Hindlimb muscle (tissue), 1 donor: ENCODE measurements around the gene NPIPB8. TPM values are rescaled to one million over a fixed set of nuclear protein-coding genes. Genes with fewer than 3 reads are reported as not detected.
"Not testable (repeated sequence)": the region's sequence is repeated elsewhere in the genome, so short reads cannot be mapped to it uniquely, and the experiment has no call there.

Source experiments
- DNase-seq: peaks from one replicate; pipeline ENCODE4 v3.0.0-alpha.2; 2013
- polyA plus RNA-seq: library from polyadenylated mRNA; unstranded; fragments of 120-200 nt; gene quantifications from one replicate; pipeline ENCODE4 v1.2.1, GENCODE V29; 2013; ENCODE audit not compliant: insufficient read length

NPIPB8 gene
- polyA plus RNA-seq, 1 donor = 2.6 TPM

GRCh38 chr16:28636093-28636823 is 1.6 kb upstream of the NPIPB8 start:
- not testable (repeated sequence) for DNase-seq

GRCh38 chr16:28638359-28638758 is 494 bp downstream of the NPIPB8 start:
- not testable (repeated sequence) for DNase-seq

DNA sequence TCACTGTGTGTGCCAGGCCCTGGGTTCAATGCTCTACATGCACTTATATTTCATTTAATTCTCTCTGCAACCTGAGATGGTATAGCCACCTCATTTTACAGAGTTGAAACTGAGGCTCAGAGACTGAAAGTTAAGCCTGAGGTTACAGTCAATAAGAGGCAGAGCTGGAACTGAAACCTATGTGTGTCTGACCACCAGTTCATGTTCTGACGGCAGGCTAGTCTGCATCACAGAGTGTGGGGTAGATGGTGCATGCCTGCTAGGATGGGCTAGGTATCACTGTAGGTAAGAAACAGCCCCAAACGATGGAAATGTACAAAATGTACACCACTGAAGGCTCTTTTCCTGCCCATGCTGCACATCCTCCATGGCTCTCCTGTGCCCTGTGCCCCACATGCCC is 2.1 kb downstream of the NPIPB8 start:
- not testable (repeated sequence) for DNase-seq

- DNase-seq = not testable (repeated sequence)
These were observed 28.4 kb downstream of the NPIPB8 start for GRCh38 chr16:28666264-28666663.

DNA sequence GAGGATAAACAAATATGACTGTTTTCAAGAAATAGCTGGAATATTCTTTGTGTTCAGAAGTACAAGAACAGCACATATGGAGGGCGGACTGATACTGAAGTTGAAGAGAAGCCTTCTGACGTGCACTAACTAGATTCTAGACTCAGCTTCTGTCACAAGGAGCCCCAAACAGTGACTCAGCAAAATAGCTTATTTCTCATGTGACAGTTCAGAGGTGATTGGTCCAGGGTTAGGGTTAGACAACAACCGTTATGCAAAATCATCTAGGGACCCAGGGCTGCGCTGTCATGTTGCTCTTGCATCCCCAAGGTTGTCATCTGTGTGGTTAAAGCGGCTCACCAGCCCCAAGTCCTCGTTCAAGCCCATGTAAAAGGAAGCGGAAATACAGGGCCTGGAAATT is 29.6 kb downstream of the NPIPB8 start:
- not testable (repeated sequence) for DNase-seq

DNA sequence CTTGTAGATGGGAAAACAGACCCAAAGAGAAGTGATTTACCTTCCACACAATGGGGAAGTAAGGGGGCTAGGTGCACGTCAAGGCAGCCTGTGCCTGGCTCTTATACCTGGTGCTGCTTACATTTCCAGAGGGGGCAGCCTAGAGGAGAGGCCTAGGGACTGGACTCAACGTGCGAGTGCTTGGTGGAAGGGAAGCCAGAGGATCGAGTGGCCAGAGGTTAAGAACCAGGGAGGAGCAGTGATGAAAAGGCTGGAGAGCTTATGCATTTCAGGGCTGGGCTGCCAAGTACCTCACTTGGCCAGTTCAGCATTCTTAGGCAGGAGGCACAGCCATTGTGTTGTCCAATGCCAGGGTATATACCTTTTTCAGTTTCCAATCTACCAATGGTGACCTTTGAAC is 30.3 kb downstream of the NPIPB8 start:
- not testable (repeated sequence) for DNase-seq

DNA sequence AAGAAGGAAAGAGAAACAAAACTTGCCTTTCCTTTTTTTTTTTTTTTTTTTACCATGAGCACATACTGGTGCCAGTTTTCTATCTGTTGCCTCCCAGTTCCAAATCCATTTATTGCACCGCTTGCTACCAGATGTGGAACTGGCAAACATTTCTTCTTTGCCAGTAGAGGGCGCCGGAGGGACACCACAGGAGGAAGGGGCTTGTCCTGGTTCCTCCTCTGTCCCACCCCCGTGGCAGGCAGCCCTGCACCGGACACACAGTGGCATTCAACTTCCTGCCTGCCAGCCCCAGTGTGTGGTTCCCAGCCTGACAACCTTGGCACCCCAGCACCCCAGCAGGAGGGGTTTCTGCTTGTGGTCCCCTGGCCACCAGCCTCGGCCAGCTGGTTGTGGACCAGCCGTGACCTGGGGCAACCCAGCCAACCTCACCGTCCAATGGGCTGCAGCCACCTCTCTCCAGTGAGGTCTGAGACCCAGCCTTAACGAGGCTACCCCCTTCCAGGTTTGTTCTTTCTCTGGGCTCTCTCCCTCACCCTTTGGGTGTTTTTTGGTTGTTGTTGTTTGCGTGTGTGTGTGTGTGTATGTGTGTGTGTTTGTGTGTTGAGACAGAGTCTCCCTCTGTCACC is 50.6 kb downstream of the NPIPB8 start:
- not testable (repeated sequence) for DNase-seq

GRCh38 chr16:28689425-28689824 is 51.6 kb downstream of the NPIPB8 start:
- not testable (repeated sequence) for DNase-seq

- not testable (repeated sequence) for DNase-seq
These were observed 53.9 kb downstream of the NPIPB8 start for GRCh38 chr16:28691722-28692121.

- DNase-seq = not testable (repeated sequence)
These were observed 55.5 kb downstream of the NPIPB8 start for GRCh38 chr16:28693257-28693950.

- DNase-seq = not testable (repeated sequence)
These were observed 61.9 kb downstream of the NPIPB8 start for GRCh38 chr16:28699792-28700191.

DNA sequence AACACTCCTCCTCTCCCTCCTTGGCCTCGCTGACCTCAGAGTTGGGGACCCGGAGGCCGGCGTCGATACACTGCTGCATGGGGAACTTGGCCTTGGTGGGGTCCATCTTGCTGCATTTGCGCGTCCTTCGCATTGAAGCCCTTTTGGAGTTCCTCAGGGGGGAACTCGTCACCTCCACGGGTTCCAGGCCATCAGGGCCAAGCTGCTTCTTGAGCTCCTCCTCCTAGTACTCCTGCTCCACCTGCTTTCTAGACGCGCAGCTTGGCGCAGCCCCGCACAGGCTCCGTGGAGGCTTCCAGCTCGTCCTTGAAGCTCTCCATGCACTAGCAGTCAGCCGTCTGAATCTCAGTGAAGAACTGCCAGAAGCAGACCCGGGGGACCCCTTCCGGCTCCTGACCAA is 62.5 kb downstream of the NPIPB8 start:
- not testable (repeated sequence) for DNase-seq

DNA sequence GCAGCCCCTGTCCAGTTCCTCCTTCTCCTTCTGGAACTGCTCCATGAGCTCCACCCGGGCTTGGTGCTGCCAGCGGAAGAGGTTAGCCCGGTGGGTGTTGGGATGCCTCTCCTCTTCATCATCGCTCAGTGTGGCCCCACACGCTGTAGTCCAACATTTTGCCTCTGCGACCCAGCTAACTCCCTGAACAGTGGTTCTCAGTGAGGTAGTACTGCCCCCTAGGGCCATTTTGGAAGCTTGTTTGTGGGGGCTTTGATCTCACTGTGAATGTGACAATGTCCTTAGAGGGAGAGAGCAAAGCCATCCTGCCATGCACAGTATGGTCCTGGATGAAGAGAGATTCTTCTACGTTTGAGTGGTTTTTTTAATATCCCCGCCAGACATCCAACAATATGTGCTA is 63.5 kb downstream of the NPIPB8 start:
- not testable (repeated sequence) for DNase-seq

- DNase-seq = not testable (repeated sequence)
These were observed 66.4 kb downstream of the NPIPB8 start for GRCh38 chr16:28704246-28704645.

Other genes with a start within 250 kb of the NPIPB8 start
- gene EIF3CL, start 234.2 kb upstream of the NPIPB8 start, polyA plus RNA-seq = 105 TPM
- gene NPIPB7, start 165.7 kb upstream of the NPIPB8 start, polyA plus RNA-seq = not detected
- gene CLN3, start 146.0 kb upstream of the NPIPB8 start, polyA plus RNA-seq = 17.4 TPM
- 1.2 TPM for gene APOBR, start 143.4 kb upstream of the NPIPB8 start, polyA plus RNA-seq
- not detected for gene IL27, start 131.2 kb upstream of the NPIPB8 start, polyA plus RNA-seq
- gene NUPR1, start 99.1 kb upstream of the NPIPB8 start, polyA plus RNA-seq = 29.7 TPM
- 19.8 TPM for gene SGF29, start 84.1 kb upstream of the NPIPB8 start, polyA plus RNA-seq
- gene SULT1A2, start 41.0 kb upstream of the NPIPB8 start, polyA plus RNA-seq = 0.96 TPM
- gene SULT1A1, start 28.0 kb upstream of the NPIPB8 start, polyA plus RNA-seq = 8.8 TPM
- gene EIF3C, start 73.4 kb downstream of the NPIPB8 start, polyA plus RNA-seq = 599 TPM
- gene NPIPB9, start 113.7 kb downstream of the NPIPB8 start, polyA plus RNA-seq = 2.6 TPM
- 85.5 TPM for gene ATXN2L, start 184.9 kb downstream of the NPIPB8 start, polyA plus RNA-seq
- 165 TPM for gene TUFM, start 208.3 kb downstream of the NPIPB8 start, polyA plus RNA-seq
- 56.2 TPM for gene SH2B1, start 225.8 kb downstream of the NPIPB8 start, polyA plus RNA-seq
- gene ATP2A1, start 240.4 kb downstream of the NPIPB8 start, polyA plus RNA-seq = 758 TPM